ENCODE measurements around the gene EIF3I. TPM values are rescaled to one million over a fixed set of nuclear protein-coding genes. Genes with fewer than 3 reads are reported as not detected.

Gene EIF3I
- total RNA-seq (100 to 1,000 TPM in 2 of 5 donors, 10 to 100 TPM in 3; 21.1 to 444 (median 90.1) TPM), polyA plus RNA-seq (100 to 1,000 TPM; 180 to 245 (median 198) TPM)
- long read RNA-seq, donor 1, transcript EIF3I-202 (11 exons, 1,458 nt), result major isoform, 12 of 13 reads
- long read RNA-seq, donor 1, partial matches to known transcripts, result 0 of 13 reads
- long read RNA-seq, donor 1, other reads (novel, unspliced or antisense), result 0 of 13 reads
- long read RNA-seq, donor 2, transcript EIF3I-202 (11 exons, 1,458 nt), result major isoform, 14 of 29 reads
- long read RNA-seq, donor 2, partial matches to known transcripts, result 15 of 29 reads
- long read RNA-seq, donor 2, other reads (novel, unspliced or antisense), result 0 of 29 reads
- long read RNA-seq, donor 3, transcript EIF3I-202 (11 exons, 1,458 nt), result major isoform, 21 of 27 reads
- long read RNA-seq, donor 3, partial matches to known transcripts, result 6 of 27 reads
- long read RNA-seq, donor 3, other reads (novel, unspliced or antisense), result 0 of 27 reads
- long read RNA-seq, donor 4, transcript EIF3I-202 (11 exons, 1,458 nt), result major isoform, 5 of 5 reads
- long read RNA-seq, donor 4, partial matches to known transcripts, result 0 of 5 reads
- long read RNA-seq, donor 4, other reads (novel, unspliced or antisense), result 0 of 5 reads
- long read RNA-seq, donor 5, transcript EIF3I-202 (11 exons, 1,458 nt), result major isoform, 34 of 53 reads
- long read RNA-seq, donor 5, partial matches to known transcripts, result 19 of 53 reads
- long read RNA-seq, donor 5, other reads (novel, unspliced or antisense), result 0 of 53 reads
- long read RNA-seq, donor 6, result 0 reads
- long read RNA-seq, donor 7, transcript EIF3I-202 (11 exons, 1,458 nt), result major isoform, 31 of 58 reads
- long read RNA-seq, donor 7, partial matches to known transcripts, result 27 of 58 reads
- long read RNA-seq, donor 7, other reads (novel, unspliced or antisense), result 0 of 58 reads
- long read RNA-seq, donor 8, transcript EIF3I-202 (11 exons, 1,458 nt), result major isoform, 31 of 36 reads
- long read RNA-seq, donor 8, partial matches to known transcripts, result 5 of 36 reads
- long read RNA-seq, donor 8, other reads (novel, unspliced or antisense), result 0 of 36 reads
- long read RNA-seq, donor 9, transcript EIF3I-202 (11 exons, 1,458 nt), result major isoform, 25 of 41 reads
- long read RNA-seq, donor 9, partial matches to known transcripts, result 16 of 41 reads
- long read RNA-seq, donor 9, other reads (novel, unspliced or antisense), result 0 of 41 reads
- long read RNA-seq, donor 10, transcript EIF3I-202 (11 exons, 1,458 nt), result major isoform, 18 of 18 reads
- long read RNA-seq, donor 10, partial matches to known transcripts, result 0 of 18 reads
- long read RNA-seq, donor 10, other reads (novel, unspliced or antisense), result 0 of 18 reads

DNA sequence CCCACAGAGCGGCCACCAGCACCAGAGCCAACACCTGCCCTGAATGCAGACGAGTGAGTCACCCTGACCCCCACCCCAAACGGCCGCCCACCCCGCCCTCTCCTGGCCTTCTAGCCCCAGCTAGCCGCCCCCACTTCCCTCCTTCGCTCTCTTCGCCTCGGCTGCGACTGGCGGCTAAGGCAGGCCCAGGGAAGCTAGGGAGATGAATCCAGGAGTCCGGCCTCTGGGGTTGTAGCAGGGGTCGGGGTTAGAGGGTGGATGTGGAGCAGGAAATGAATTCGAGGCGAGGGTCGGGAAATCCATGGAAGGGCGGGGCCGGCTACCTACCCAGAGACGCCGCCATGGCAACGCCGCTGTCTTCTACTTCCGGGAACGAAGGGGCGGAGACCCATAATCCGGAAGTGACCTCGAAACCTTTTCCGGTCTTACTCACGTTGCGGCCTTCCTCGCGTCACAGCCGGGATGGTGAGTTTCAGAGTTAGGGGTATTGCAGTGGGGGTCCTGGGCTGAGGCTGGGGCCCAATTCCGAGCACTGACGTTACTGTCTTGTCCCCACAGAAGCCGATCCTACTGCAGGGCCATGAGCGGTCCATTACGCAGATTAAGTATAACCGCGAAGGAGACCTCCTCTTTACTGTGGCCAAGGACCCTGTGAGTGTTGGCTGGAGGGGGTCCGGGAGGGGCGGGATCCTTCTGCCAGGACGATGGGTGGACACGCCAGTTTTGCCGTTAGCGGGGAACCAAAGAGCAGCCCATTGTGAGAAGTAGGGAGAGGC is at the start of gene EIF3I, which contains the start of gene TMEM234:
EIF3I (plus strand) TSS at position 428 of the 776 bp plus-strand sequence; CDS start at position 463, 35 bp downstream.
TMEM234 (minus strand) TSS at position 374 of the 776 bp plus-strand sequence; CDS start at position 343, 31 bp downstream.
- Histone ChIP-seq H3K4me3 (peak within 1 kb of the TSS; percentile 88 to 95 (median 92)), H3K4me1 (peaks cover 28 to 46% (median 35%) of the 10 kb centered on the region in 4 donors), H3K36me3 (peaks cover 20 to 67% (median 59%) of the 10 kb centered on the region in 4 donors), H3K27ac (peak within 1 kb of the TSS; percentile 86 to 97 (median 94)), H3K27me3 (no peaks in the 10 kb centered on the region), H3K9me3 (no peaks in the 10 kb centered on the region)
- 0 to 1% (median 1%) methylated on average over 21 to 46 of the region's 46 CpGs for WGBS, 5 donors
- peak; percentile 93 to 98 for DNase-seq
- intact Hi-C loops (cut with DNase I; ENCODE audit: low total_unique reads), result no loop called here
- peak in 2 of 4 donors; percentile 43 to 66 for TF ChIP-seq POLR2A (IDR thresholded peaks at IDR 0.05)
- no peak for TF ChIP-seq EP300 (IDR thresholded peaks at IDR 0.05)
- TF ChIP-seq, protein P1, sequence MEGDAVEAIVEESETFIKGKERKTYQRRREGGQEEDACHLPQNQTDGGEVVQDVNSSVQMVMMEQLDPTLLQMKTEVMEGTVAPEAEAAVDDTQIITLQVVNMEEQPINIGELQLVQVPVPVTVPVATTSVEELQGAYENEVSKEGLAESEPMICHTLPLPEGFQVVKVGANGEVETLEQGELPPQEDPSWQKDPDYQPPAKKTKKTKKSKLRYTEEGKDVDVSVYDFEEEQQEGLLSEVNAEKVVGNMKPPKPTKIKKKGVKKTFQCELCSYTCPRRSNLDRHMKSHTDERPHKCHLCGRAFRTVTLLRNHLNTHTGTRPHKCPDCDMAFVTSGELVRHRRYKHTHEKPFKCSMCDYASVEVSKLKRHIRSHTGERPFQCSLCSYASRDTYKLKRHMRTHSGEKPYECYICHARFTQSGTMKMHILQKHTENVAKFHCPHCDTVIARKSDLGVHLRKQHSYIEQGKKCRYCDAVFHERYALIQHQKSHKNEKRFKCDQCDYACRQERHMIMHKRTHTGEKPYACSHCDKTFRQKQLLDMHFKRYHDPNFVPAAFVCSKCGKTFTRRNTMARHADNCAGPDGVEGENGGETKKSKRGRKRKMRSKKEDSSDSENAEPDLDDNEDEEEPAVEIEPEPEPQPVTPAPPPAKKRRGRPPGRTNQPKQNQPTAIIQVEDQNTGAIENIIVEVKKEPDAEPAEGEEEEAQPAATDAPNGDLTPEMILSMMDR (IDR thresholded peaks at IDR 0.05), result no peak
- peak; percentile 89 to 96 (median 90) for TF ChIP-seq POLR2AphosphoS5 (IDR thresholded peaks at IDR 0.05)

DNA sequence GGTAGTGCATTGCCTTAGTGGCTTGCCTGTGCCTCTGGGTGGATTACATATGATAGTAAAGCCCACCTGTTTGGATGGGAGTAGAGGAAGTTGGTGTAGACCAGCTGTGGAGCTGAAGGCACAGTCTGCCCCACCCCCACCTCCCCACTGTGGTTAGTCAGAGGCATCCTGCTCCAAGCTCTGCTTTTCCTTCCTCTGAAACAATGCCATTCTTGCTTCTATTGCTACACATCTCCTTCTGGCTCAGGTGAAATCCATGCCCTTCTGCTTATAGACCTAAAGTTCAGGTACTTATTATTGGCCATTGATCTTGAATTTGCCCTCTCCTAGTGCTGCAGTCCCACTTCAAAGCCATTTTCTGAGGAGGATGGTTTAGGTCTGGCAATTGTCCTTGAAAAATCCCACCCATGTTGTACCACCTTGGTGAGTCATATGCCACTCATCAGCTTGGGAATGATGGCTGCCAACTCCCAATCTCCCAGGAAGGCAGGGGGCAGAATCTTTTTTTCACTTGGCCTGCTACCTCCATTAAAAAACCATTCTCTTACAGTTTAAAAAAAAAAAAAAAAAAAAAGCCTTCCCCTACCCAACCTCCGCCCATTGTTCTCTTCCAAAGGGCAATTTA is 49.5 kb upstream of the EIF3I start:
- H3K27me3 ChIP-seq, result no peaks in the 10 kb centered on the region
- H3K4me3 ChIP-seq, result no peak overlapping the region
- WGBS, 5 donors, result 87 to 100% (median 97%) methylated on average over 1 of the region's 1 CpG
- intact Hi-C loops (cut with DNase I; ENCODE audit: low total_unique reads), result no loop called here
- no peak for TF ChIP-seq POLR2AphosphoS5 (IDR thresholded peaks at IDR 0.05)
- H3K9me3 ChIP-seq, result no peaks in the 10 kb centered on the region
- H3K36me3 ChIP-seq, result peaks cover 41 to 76% (median 75%) of the 10 kb centered on the region in 4 donors
- no peak overlapping the region for H3K27ac ChIP-seq
- no peaks in the 10 kb centered on the region for H3K4me1 ChIP-seq
- DNase-seq, result no peak

DNA sequence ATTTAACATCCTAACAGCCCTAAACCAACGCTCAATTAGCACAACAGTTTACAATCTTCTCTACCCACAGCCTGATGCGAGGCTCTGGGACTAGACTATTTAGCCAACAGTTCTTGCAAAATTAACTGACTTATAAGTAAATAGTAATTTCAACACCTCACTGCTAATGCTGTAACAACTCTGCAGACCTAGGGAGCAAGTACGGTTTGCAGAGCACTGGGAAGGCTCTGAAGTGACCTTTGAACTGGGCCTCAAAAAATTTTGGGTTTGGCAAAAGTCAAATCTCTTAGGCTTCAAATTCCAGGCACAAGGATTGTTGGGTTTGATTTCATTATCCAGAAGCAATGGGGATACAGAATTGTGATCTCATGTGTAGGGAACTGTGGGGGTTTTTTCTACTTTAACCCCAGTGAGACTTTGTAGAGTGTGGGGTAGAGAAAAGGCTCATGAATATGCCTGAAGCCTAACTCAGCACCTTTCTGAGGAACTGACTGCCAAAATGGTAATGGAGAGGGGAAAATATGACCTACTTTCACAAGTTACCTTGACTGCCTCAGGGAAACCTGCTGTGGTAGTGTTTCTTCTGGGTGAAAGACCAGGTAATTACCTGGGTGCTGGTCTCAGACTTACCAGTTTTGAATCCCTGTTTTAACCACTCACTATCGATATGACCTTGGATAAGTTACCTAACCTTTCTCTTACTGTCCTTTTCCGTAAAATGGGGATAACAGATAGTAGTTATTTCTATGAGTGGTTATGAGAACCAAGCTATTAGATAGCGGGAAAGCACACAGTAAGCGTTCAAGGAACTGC is 43.6 kb upstream of the EIF3I start:
- 74 to 83% (median 79%) methylated on average over 7 of the region's 7 CpGs for WGBS, 5 donors
- Histone ChIP-seq H3K27ac (peak overlapping the region; percentile 39 to 97 (median 96)), H3K36me3 (peaks cover 0 to 40% (median 39%) of the 10 kb centered on the region in 4 donors), H3K4me1 (peaks cover 30 to 44% (median 37%) of the 10 kb centered on the region in 4 donors), H3K27me3 (no peaks in the 10 kb centered on the region), H3K4me3 (peak overlapping the region; percentile 64 to 78 (median 64)), H3K9me3 (no peaks in the 10 kb centered on the region)
- DNase-seq, result no peak
- TF ChIP-seq POLR2A (IDR thresholded peaks at IDR 0.05), result no peak
- TF ChIP-seq POLR2AphosphoS5 (IDR thresholded peaks at IDR 0.05), result no peak
- no peak for TF ChIP-seq EP300 (IDR thresholded peaks at IDR 0.05)
- TF ChIP-seq, protein P1 (IDR thresholded peaks at IDR 0.05), result no peak
- intact Hi-C loops (cut with DNase I; ENCODE audit: low total_unique reads), result no loop called here
